ENCODE data around the gene OR2V2. TPM values are rescaled to one million over a fixed set of nuclear protein-coding genes. Genes with fewer than 3 reads are reported as not detected.

The OR2V2 gene
- total RNA-seq, 3 donors from 2014 or later = not detected

- Histone ChIP-seq H3K36me3 (no peaks in the 10 kb centered on the region), H3K9me3 (no peaks in the 10 kb centered on the region), H3K27me3 (no peaks in the 10 kb centered on the region), H3K4me1 (no peaks in the 10 kb centered on the region), H3K27ac (no peak overlapping the region), H3K4me3 (no peak overlapping the region)
- no peak for TF ChIP-seq POLR2AphosphoS5 (IDR thresholded peaks at IDR 0.05)
- TF ChIP-seq CTCF (IDR thresholded peaks at IDR 0.05) = no peak
- TF ChIP-seq POLR2A (IDR thresholded peaks at IDR 0.05) = no peak
- no peak for DNase-seq (ENCODE audit: low spot score in 2 of 2)
- intact Hi-C loops (cut with DNase I; ENCODE audit: low total_unique reads) = no loop called here
Measured at GRCh38 chr5:181156758-181157157, 9.4 kb downstream of the OR2V2 start.

GRCh38 chr5:181158869-181159268 lies 11.5 kb downstream of the OR2V2 start:
- Histone ChIP-seq H3K4me1 (no peaks in the 10 kb centered on the region), H3K27ac (no peak overlapping the region), H3K27me3 (peaks cover 0 to 4% of the 10 kb centered on the region in 2 donors), H3K4me3 (no peak overlapping the region), H3K36me3 (no peaks in the 10 kb centered on the region), H3K9me3 (no peaks in the 10 kb centered on the region)
- TF ChIP-seq POLR2AphosphoS5 (IDR thresholded peaks at IDR 0.05) (no peak), CTCF (IDR thresholded peaks at IDR 0.05) (no peak), POLR2A (IDR thresholded peaks at IDR 0.05) (no peak)
- DNase-seq (ENCODE audit: low spot score in 2 of 2) = no peak
- intact Hi-C loops (cut with DNase I; ENCODE audit: low total_unique reads) = no loop called here

- intact Hi-C loops (cut with DNase I; ENCODE audit: low total_unique reads) = no loop called here
- Histone ChIP-seq H3K9me3 (no peaks in the 10 kb centered on the region), H3K4me1 (no peaks in the 10 kb centered on the region), H3K4me3 (peak overlapping the region in 2 of 3 donors; percentile 51 to 62), H3K36me3 (no peaks in the 10 kb centered on the region), H3K27me3 (peaks cover 0 to 4% of the 10 kb centered on the region in 2 donors), H3K27ac (peak overlapping the region; percentile 85 to 89)
- no peak for TF ChIP-seq POLR2AphosphoS5 (IDR thresholded peaks at IDR 0.05)
- peak; percentile 76 to 84 (median 79) for TF ChIP-seq CTCF (IDR thresholded peaks at IDR 0.05)
- peak; percentile 85 to 87 for DNase-seq (ENCODE audit: low spot score in 2 of 2)
Measured at GRCh38 chr5:181159286-181160151, 12.1 kb downstream of the OR2V2 start.

- Histone ChIP-seq H3K27me3 (peaks cover 0 to 4% of the 10 kb centered on the region in 2 donors), H3K9me3 (no peaks in the 10 kb centered on the region), H3K4me1 (no peaks in the 10 kb centered on the region), H3K27ac (peak overlapping the region; percentile 85 to 89), H3K36me3 (no peaks in the 10 kb centered on the region), H3K4me3 (peak overlapping the region; percentile 17 to 62 (median 51))
- TF ChIP-seq CTCF (IDR thresholded peaks at IDR 0.05) (no peak), POLR2AphosphoS5 (IDR thresholded peaks at IDR 0.05) (no peak), POLR2A (IDR thresholded peaks at IDR 0.05) (no peak)
- DNase-seq (ENCODE audit: low spot score in 2 of 2) = peak in 1 of 2 donors; percentile 65
- intact Hi-C loops (cut with DNase I; ENCODE audit: low total_unique reads) = no loop called here
Measured at GRCh38 chr5:181160152-181160754, 12.9 kb downstream of the OR2V2 start.

Measured in breast epithelium (tissue), 4 donors.